ENCODE results near the gene EFEMP2.
"Not testable (repeated sequence)": the region's sequence is repeated elsewhere in the genome, so short reads cannot be mapped to it uniquely, and the experiment has no call there.

- not testable (repeated sequence) for TF ChIP-seq REST (IDR thresholded peaks at IDR 0.05; ENCODE audit: insufficient read depth in 1 of 2, low read depth in 2 of 2, low read length in 1 of 2); POLR2AphosphoS5 (IDR thresholded peaks at IDR 0.05; ENCODE audit: low read depth, low read length); SIN3A (IDR thresholded peaks at IDR 0.05; ENCODE audit: borderline replicate concordance, insufficient read depth, low read depth, low read length)
- TF ChIP-seq CTCF (IDR thresholded peaks at IDR 0.05): peak; percentile 56; the same call in 1 of the 2 replicates
Measured at GRCh38 chr11:65892137-65892540, 19.5 kb upstream of the EFEMP2 start.

Measured in Panc1 (cell line).